Astrocyte of the cerebellum (primary cell): ENCODE data around the gene ADAMTS16.

Source experiments
- DNase-seq: peaks from one replicate; pipeline ENCODE4 v3.0.0-alpha.2; 2011; ENCODE audit warnings: low read depth
- H3K4me3 ChIP-seq: 2 replicates; pipeline ENCODE4 v1.5.1; 2011; ENCODE audit warnings: mild to moderate bottlenecking, low read depth, low read length, moderate library complexity
- in situ Hi-C: cut with HindIII; loops from 2 replicates; pipeline ENCODE4 v1.10.0; 2017; ENCODE audit warnings: low sequenced_read_pairs
- TF ChIP-seq, protein P1 (sequence below): IDR thresholded peaks from 2 replicates; pipeline ENCODE4 v1.5.1; 2012; ENCODE audit warnings: low read length, low read depth, moderate library complexity, mild to moderate bottlenecking; ENCODE audit errors: missing control alignments

The ADAMTS16 gene

GRCh38 chr5:5183933-5184332, 43.8 kb downstream of the ADAMTS16 start:
- TF ChIP-seq, protein P1, sequence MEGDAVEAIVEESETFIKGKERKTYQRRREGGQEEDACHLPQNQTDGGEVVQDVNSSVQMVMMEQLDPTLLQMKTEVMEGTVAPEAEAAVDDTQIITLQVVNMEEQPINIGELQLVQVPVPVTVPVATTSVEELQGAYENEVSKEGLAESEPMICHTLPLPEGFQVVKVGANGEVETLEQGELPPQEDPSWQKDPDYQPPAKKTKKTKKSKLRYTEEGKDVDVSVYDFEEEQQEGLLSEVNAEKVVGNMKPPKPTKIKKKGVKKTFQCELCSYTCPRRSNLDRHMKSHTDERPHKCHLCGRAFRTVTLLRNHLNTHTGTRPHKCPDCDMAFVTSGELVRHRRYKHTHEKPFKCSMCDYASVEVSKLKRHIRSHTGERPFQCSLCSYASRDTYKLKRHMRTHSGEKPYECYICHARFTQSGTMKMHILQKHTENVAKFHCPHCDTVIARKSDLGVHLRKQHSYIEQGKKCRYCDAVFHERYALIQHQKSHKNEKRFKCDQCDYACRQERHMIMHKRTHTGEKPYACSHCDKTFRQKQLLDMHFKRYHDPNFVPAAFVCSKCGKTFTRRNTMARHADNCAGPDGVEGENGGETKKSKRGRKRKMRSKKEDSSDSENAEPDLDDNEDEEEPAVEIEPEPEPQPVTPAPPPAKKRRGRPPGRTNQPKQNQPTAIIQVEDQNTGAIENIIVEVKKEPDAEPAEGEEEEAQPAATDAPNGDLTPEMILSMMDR = no peak
- in situ Hi-C loops = no loop called here
- no peak for DNase-seq
- no peak overlapping the region for H3K4me3 ChIP-seq

DNA sequence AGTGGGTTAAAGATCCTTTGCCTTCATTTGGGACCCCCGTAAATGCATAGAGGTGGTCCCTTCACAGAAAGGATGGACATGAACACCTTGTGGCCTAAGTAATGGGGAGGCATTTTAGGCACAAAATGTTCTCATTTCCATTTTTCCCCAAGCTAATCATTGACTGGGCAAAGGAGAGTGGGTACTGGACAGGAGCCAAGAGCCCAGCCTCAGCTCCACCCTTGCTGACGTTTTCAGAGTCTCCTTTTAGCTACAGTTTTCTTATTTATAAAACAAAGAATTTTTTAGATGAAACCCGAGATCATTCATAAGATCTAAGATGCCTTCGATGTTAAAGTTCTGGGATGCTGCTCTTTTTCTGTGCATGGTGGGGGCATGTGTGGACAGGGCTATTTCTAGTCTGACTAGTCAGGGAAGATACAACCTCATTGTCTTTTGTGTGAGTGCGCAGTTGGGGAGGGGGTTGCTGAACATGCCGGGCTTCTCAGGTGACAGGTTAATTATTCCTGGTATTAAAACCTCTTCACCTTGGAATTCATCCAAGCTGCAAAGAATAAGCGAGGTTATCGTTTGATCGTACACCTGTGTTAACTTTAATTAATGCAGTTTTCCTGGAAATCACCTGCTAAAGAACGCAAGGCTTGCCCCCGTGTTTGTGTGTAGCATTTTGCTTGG, 48.4 kb downstream of the ADAMTS16 start:
- DNase-seq = no peak
- in situ Hi-C loops = no loop called here
- TF ChIP-seq, protein P1 = no peak
- no peak overlapping the region for H3K4me3 ChIP-seq

DNA sequence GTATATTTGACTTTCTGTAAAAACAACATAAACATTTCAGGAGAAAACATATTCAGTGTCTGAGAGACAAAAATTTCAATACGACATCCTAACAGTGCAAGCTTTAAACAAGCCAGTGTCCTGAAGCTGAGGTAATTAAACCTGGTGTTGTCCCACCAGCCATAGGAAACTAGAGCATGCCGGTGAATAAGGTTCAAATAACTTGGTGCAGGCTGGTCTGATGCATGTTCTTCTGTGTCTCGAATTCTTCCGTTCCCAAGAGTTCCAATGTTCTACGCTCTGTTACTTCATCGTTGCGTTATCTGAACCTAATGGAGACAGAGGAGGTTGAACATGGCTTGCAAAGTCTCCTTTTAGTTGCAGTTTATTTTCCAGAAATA, 48.9 kb downstream of the ADAMTS16 start:
- no peak for DNase-seq
- in situ Hi-C loops = no loop called here
- TF ChIP-seq, protein P1 = no peak
- no peak overlapping the region for H3K4me3 ChIP-seq

DNA sequence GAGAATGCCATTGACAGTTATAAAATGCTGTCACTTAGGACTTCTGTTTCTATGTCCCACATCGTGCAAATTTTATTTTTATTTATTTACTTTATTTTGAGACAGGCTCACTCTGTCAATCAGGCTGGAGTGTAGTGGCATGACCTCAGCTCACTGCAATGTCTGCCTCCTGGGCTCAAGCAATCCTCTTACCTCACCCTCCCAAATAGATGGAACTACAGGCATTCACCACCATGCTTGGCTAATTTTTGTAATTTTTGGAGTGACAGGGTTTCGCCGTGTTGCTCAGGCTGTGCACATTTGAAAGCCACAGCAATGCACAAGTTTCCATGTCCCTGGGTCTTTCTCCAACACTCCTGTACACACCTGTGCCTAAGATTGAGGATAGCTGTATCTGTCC, 51.8 kb downstream of the ADAMTS16 start:
- TF ChIP-seq, protein P1 = no peak
- in situ Hi-C loops = no loop called here
- H3K4me3 ChIP-seq = no peak overlapping the region
- DNase-seq = no peak

- TF ChIP-seq, protein P1 = no peak
- no peak overlapping the region for H3K4me3 ChIP-seq
- in situ Hi-C loops = no loop called here
- DNase-seq = no peak
These were observed 52.6 kb downstream of the ADAMTS16 start for GRCh38 chr5:5192681-5193080.

DNA sequence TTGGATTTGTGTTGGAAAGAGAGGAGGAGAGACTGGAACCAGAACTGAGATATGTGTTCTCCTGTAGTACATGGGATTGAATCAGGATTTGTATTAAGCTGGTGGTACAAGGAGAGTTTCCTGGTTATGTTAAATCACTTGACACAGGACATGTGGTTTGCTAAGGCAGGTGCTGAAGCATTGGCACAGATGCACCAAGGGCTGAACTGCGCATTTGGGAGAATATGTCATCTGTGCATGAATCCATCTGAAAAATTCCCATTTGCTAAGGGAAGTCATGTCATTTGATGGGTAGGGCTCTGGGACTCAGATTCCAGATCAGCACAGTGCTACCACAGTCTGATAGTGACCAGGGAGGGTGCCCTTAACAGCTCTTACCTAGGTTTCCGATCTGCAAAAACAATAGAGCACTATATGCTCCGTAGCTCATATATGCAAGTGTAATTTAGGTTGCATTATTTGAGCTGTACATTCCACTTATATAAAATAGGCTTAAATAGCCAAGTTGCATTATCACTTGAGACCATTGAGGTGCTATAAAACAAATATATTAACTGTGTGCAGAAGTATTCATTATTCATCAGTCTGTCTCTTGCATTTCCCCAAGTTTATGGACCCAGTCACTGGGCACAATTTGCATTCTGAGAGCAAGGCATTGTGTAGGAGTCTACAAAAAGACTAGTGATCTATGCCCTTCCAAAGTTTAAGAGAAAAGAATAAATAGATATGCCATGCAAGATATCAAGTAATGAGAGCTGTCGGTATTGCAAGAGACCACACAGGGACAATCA, 55.2 kb downstream of the ADAMTS16 start:
- no peak for DNase-seq
- in situ Hi-C loops = no loop called here
- H3K4me3 ChIP-seq = no peak overlapping the region
- TF ChIP-seq, protein P1 = no peak
